Brain microvascular endothelial cell (primary cell): ENCODE measurements around the gene KLC4.
A peak's percentile ranks its signal among the peaks of the same experiment; 100 is the strongest.

Experiments used
- DNase-seq: peaks from one replicate; pipeline ENCODE4 v3.0.0-alpha.2; 2020
- H3K27ac ChIP-seq: fragments of 250-450 bp; sonication (Bioruptor Pico); 2 replicates; pipeline ENCODE4 v1.5.1; 2020; ENCODE audit warnings: mild to moderate bottlenecking, moderate library complexity
- H3K27me3 ChIP-seq: fragments of 250-450 bp; sonication (Bioruptor Pico); replicated peaks from 2 replicates; pipeline ENCODE4 v1.5.1; 2020; ENCODE audit warnings: mild to moderate bottlenecking
- H3K36me3 ChIP-seq: fragments of 250-450 bp; sonication (Bioruptor Pico); replicated peaks from 2 replicates; pipeline ENCODE4 v1.5.1; 2020; ENCODE audit warnings: mild to moderate bottlenecking
- H3K4me3 ChIP-seq: 2 replicates; pipeline ENCODE4 v1.5.1; 2011; ENCODE audit warnings: low read depth, mild to moderate bottlenecking, control low read depth, low read length, moderate library complexity
- CTCF ChIP-seq: IDR thresholded peaks from 2 replicates; pipeline ENCODE4 v1.5.1; 2011; ENCODE audit warnings: low read depth, mild to moderate bottlenecking, moderate library complexity, low read length, control low read depth, inconsistent platforms; ENCODE audit errors: missing control alignments
- in situ Hi-C: cut with HindIII; loops from 2 replicates; pipeline ENCODE4 v1.10.0; 2017; ENCODE audit warnings: low sequenced_read_pairs, low pct_ligation_motif_present

Gene KLC4

GRCh38 chr6:43020847-43021246 is 38.6 kb upstream of the KLC4 start:
- no peak for DNase-seq
- H3K4me3 ChIP-seq: peak overlapping the region; percentile 81
- peak overlapping the region; percentile 57 for H3K27ac ChIP-seq
- peaks cover 36% of the 10 kb centered on the region for H3K36me3 ChIP-seq
- no peak for TF ChIP-seq CTCF
- in situ Hi-C loops: no loop called here
- H3K27me3 ChIP-seq: no peaks in the 10 kb centered on the region

GRCh38 chr6:43021270-43022047 is 38.0 kb upstream of the KLC4 start, which contains the start of gene RRP36:
Gene RRP36 (plus strand): TSS chr6:43021623. CDS start chr6:43021655, 32 bp downstream.
- Histone ChIP-seq H3K27me3 (no peaks in the 10 kb centered on the region), H3K4me3 (peak within 1 kb of the TSS; percentile 81), H3K36me3 (peaks cover 42% of the 10 kb centered on the region), H3K27ac (peak within 1 kb of the TSS; percentile 57)
- TF ChIP-seq CTCF: no peak
- DNase-seq: peak; percentile 51
- in situ Hi-C loops: no loop called here

- in situ Hi-C loops: no loop called here
- Histone ChIP-seq H3K27me3 (no peaks in the 10 kb centered on the region), H3K4me3 (no peak overlapping the region), H3K27ac (no peak overlapping the region), H3K36me3 (peaks cover 53% of the 10 kb centered on the region)
- DNase-seq: no peak
- no peak for TF ChIP-seq CTCF
These were observed 35.0 kb upstream of the KLC4 start for GRCh38 chr6:43024436-43024835.

GRCh38 chr6:43026365-43026764 is 33.1 kb upstream of the KLC4 start:
- H3K4me3 ChIP-seq: no peak overlapping the region
- peaks cover 57% of the 10 kb centered on the region for H3K36me3 ChIP-seq
- in situ Hi-C loops: no loop called here
- no peak overlapping the region for H3K27ac ChIP-seq
- no peak for DNase-seq
- no peak for TF ChIP-seq CTCF
- H3K27me3 ChIP-seq: no peaks in the 10 kb centered on the region

- no peak overlapping the region for H3K4me3 ChIP-seq
- no peak overlapping the region for H3K27ac ChIP-seq
- H3K36me3 ChIP-seq: peaks cover 66% of the 10 kb centered on the region
- TF ChIP-seq CTCF: no peak
- in situ Hi-C loops: no loop called here
- no peak for DNase-seq
- no peaks in the 10 kb centered on the region for H3K27me3 ChIP-seq
These were observed 30.3 kb upstream of the KLC4 start for GRCh38 chr6:43029120-43029519.

- no peak for DNase-seq
- no peak overlapping the region for H3K4me3 ChIP-seq
- H3K36me3 ChIP-seq: peaks cover 59% of the 10 kb centered on the region
- in situ Hi-C loops: no loop called here
- no peaks in the 10 kb centered on the region for H3K27me3 ChIP-seq
- H3K27ac ChIP-seq: no peak overlapping the region
- TF ChIP-seq CTCF: no peak
These were observed 27.1 kb upstream of the KLC4 start for GRCh38 chr6:43032326-43032725.
